SIG-M5 (cell line): Measurements from ENCODE around the gene MAPK8.
"Not testable (repeated sequence)": the region's sequence is repeated elsewhere in the genome, so short reads cannot be mapped to it uniquely, and the experiment has no call there.

Experiments
- DNase-seq: peaks from one replicate; lab custom pipeline; 2025; lab: John Stamatoyannopoulos, UW

Gene MAPK8

DNA sequence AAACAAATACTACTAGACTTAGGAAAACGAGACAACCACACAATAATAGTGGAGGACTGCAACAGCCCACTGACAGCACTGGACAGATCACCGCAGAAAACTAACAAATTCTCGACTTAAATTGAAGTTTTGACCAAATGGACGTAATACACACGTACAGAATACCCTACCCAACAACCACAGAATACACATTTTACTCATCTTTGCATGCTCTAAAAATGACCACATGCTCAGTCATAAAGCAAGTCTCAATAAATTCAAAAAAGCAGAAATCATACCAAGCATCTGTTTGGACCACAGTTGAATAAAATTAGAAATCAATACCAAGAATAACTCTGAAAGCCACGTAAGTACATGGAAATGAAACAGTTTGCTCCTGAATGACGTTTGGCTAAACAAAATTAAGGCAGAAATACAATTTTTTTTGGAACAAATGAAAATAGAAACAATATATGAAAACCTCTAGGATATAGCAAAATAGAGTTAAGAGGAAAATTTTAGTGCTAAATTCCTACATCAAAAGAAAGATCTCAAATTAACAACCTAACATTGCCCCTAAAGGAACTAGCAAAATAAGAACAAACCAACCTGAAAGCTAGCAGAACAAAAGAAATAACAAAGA, 30.6 kb downstream of the MAPK8 start:
- no peak for DNase-seq

DNA sequence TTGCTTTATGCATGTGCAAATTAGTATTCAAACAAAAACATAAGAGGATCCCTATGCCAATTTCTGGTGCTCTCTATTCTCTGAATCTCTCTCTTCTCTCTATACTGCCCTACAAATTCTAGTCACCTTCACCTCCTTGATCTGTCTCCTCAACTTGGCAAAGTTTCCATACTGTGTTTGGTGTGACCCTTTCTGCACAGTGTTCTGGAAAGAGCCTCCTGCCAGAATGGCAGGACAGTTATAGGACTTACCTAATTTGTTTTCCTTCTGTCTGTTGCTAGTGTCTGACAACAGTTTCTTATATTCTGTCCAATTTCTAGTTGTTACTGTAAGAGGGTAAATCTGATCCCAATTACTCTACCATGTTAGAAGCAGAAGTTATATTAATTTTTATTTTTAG, 34.3 kb downstream of the MAPK8 start:
- DNase-seq: no peak

DNA sequence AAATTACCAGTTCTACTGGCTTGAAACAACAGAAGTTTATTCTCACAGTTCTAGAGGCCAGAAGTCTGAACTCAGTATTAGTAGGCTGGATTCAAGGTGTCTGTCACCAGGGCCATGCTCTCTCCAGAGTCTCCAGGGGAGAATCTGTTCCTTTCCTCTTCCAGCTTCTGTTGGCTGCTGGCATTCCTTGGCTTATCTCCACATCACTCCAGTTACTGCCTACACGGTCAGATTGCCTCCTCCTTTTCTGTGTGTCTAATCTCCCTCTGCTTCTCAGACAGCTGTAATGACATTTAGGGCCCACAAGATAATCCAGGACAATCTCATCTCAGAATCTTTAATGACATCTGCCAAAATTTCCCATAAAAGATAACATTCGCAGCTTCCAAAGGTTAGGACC, 36.6 kb downstream of the MAPK8 start:
- no peak for DNase-seq

DNA sequence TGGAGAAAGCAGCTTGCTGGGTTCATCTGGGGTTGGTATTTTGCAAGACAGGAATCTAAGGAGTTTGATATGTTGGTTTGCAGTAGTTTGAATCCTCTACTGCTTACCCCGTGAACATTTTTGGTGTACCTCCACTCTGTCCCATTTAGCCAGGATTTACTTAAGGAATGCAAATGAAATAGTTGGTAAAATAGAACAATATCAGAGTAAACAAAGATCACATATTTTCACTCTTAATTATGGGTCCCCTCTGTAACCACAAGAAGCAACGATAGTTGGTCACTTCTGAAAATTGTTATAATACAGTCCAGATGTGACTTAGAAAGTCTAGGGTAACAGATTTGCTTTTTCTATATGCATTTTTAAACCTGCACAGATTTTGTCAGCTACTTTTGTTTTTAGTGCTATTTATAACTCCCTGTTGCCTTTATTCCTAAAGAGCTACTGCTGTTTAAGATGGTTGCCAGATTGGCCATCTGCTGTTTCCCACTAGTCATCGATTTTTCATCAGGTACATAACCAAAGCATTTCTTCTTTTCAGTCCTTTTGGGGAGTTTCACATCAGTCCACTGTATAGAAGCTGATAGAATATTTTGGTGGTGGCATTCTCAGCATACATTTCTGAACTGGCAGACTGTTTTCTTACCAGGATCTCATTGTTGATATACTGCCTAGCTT, 37.6 kb downstream of the MAPK8 start:
- no peak for DNase-seq

DNA sequence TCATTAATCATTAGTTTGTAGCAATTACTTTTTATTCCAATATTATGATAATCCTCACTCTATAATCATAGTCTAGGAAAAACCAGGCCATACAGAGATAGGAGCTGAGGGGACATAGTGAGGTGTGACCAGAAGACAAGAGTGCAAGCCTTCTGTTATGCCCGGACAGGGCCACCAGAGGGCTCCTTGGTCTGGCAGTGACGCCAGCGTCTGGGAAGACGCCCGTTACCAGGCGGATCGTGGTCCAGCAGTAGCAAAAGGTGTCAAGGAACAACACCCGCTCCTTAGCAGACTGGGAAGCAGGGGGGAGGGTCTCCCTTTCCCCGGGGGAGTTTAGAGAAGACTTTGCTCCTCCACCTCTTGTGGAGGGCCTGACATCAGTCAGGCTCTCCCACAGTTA, 39.8 kb downstream of the MAPK8 start:
- not testable (repeated sequence) for DNase-seq

DNA sequence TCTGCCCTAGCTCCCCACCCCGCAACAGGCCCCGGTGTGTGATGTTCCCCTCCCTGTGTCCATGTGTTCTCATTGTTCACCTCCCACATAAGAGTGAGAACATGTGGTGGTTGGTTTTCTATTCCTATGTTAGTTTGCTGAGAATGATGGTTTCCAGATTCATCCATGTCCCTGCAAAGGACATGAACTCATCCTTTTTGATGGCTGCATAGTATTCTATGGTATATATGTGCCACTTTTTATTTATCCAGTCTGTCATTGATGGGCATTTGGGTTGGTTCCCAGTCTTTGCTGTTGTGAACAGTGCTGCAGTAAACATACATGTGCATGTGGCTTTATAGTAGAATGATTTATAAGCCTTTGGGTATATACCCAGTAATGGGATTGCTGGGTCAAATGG, 41.1 kb downstream of the MAPK8 start:
- DNase-seq: not testable (repeated sequence)

DNA sequence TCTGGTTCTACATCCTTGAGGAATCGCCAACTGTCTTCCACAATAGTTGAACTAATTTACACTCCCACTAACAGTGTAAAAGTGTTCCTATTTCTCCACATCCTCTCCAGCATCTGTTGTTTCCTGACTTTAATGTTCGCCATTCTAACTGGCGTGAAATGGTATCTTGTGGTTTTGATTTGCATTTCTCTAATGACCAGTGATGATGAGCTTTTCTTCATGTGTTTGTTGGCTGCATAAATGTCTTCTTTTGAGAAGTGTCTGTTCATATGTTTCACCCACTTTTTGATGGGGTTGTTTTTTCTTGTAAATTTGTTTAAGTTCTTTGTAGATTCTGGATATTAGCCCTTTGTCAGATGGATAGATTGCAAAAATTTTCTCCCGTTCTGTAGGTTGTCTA, 41.5 kb downstream of the MAPK8 start:
- not testable (repeated sequence) for DNase-seq

DNA sequence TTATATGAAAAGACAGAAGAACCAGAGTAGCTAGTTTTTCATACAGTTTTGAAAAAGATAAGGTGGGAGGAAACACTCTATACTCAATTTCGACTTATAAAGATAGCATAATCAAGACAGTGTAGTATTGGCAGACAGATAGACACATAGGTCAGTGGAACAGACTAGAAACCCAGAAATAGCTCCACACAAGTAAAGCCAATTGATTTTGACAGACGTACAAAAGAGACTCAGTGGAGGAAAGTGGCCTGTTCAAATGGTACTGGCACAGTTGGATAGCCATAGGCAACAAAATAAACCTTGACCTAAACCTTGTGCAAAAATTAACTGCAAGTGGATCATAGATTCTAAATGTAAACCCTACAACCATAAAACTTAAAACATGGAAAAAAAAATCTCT, 46.8 kb downstream of the MAPK8 start:
- no peak for DNase-seq

DNA sequence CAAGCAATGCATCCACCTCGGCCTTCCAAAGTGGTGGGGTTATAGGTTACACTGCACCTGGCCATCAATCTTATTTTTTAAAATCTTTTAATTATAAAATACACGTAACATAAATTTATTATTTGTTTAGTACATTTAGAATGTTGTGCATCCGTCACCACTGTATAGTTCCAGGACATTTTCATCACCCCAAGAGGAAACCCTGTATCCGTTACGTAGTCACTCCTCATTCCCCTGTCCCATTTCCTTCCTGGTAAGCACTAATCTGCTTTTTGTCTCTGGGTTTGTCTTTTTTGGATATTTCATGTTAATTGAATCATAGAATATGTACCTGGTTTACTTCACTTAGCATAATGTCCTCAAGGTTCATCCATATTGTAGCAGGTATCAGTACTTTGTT, 51.2 kb downstream of the MAPK8 start:
- DNase-seq: no peak

DNA sequence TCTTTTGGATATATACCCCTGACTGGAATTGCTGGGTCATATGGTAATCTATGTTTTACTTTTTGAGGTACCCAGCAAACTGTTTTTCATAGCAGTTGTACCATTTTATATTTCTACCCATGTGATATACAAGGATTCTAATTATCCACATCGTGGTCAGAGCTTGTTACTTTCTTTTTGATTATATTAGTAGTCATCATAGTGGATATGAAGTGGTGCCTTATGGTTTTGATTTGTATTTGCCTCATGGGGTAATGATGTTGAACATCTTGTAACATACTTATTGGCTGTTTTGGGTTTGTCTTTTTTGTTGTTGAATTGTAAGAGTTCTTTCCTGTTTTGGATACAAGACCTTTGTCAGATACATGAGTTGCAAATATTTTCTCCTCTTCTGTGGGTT, 51.7 kb downstream of the MAPK8 start:
- no peak for DNase-seq

DNA sequence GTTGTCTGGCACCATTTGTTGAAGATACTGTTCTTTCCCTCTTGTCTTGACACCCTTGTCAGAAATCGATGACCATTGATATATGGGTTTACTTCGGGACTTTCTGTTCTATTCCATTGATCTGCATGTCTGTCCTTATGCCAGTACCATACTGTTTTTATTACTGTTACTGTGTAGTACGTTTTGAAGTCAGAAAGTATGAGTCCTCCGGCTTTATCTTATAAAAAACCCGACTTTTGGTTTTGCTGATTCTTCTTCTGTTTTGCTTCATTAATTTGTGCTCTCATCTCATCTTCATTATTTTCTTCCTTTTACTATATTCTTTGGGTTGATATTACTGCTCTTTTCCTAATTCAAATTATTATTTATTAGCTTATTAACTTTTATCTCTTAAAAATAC, 52.4 kb downstream of the MAPK8 start:
- DNase-seq: no peak

DNA sequence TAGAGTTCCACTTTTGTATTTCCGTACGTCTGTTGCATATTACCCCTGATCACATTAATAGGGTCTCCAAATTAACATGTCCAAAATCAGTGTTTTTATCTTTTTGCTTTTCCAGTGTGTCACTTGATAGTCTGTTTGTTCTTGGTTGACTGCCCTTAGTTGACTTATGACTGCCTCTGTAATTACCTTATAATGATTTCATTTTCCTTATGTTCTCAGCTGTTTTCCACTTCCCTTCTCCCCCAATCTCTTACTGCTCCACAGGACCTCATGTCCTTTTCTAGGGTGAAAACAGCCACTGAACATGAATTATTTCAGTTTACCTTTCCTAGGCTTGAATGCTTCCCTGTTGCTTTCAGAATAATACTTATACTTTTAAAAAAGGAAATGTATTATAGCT, 54.7 kb downstream of the MAPK8 start:
- DNase-seq: no peak

DNA sequence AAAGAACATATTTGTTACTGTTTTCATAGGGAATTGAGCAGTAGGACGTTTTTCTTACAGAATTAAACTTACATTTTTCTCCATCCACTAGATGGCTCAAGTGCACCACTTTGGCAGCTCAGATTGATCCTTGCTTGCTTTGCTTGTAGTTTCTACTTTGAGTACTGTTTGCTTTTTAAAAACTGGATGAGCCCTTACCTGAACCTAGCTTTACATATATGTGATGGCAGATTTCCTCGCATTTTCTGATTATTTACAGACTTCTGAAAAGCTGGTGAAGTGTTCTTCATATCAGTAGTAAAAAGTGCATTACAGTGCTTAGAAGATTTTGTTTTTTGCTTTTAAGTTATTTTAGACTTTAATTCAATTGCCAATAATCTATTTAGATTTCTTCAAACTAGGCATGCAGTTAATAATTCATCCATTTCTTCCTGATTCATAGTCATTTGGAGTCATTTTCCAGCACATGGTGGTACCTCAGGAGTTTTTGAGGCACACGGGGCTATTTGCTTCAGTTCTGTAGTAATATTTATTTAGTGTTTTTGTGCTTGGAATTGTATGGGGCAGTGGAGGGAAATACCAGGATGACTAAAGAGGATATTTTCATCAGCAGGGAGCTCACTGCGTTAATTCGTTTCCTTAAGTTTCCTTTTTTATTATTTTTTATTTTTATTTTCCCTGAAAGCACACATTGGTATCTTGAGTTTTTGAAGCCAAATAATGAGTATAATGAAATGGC, 57.3 kb downstream of the MAPK8 start:
- no peak for DNase-seq

DNA sequence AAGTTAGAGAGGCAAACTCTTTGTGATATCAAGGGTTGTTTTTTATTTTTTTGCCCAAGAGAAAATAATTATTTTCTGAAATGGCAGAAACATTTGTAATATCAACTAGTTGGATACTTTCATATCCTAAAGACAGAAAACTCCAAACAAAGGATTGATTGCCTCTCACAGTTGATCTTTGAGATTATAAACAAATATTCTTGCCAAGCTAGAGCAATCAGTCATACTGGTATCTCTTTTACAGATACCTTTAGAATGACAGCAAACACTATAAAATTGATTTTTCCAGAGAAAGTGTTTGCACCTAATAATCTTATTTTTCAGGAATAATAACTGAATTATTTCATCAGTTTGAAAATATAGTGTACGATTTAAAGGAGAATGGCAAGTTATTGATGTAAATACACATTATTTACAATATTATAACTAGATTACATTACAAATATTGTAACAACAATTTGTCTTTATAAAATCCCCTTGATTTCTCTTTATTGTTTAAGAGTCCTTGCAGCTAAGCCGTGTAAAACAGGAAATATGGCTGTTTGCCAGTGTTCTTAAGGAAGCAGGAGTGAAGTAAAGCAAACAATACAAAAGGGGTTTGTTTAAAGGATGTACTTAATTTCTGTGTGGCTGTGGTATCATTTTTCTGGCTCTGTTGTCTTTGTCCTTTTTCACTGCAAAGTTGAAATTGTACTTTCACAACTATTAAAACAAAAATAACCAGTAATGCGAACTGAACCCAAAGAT, 58.4 kb downstream of the MAPK8 start:
- DNase-seq: no peak

DNA sequence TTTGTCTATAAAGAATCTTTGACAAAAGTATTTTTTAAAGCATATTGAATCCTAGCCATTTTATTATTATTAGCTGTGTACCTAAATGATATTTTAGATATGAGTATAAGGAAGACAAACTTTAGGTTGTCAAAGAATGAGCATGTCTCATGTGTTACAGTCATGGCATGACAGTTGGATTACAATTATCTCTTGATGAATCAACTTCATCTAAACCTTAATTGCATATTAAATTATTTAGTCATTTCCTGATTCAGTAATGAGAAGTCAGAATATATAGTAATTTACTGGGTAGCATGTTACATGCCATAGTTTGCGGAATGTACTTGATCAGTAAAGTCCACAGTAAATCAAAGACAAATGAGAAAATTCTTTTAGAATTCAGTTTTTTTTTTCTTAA, 59.2 kb downstream of the MAPK8 start:
- no peak for DNase-seq

DNA sequence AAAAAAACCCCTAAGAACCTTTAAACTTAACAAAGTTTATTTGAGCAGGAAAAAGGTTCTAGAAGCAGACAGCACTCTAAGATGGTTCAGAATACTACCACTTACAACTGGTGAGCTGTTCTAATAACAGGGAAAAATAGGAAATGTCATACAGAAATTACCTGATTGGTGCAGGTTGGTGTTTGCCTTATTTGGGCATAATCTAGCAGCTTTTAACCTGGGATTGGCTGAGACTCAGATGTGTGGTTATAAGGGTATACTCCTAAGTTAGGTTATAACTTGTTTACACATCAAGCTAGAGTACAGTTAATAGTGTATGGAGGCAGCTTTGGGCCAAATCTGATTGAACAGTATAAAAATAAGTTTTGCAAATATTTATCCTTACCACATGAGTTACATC, 59.8 kb downstream of the MAPK8 start:
- no peak for DNase-seq

DNA sequence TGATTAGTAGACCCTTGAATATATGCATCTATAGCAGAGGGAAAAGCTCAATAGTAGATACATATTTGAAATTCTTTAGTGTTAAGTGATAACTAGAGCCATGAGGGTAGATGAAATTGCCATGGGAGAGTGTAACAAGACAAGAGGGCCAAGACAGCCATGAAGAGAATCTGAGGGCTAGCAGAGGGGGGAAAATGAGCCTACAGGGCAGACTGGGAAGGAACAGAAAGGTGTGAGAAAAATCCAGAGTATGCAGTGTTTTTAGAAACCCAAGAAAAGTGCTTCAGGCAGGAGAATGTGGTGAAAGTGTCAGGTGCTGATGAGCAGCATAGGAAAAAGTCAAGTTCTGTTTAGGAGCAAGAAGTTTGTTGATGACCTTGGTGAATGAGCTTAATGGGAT, 63.0 kb downstream of the MAPK8 start:
- DNase-seq: no peak

DNA sequence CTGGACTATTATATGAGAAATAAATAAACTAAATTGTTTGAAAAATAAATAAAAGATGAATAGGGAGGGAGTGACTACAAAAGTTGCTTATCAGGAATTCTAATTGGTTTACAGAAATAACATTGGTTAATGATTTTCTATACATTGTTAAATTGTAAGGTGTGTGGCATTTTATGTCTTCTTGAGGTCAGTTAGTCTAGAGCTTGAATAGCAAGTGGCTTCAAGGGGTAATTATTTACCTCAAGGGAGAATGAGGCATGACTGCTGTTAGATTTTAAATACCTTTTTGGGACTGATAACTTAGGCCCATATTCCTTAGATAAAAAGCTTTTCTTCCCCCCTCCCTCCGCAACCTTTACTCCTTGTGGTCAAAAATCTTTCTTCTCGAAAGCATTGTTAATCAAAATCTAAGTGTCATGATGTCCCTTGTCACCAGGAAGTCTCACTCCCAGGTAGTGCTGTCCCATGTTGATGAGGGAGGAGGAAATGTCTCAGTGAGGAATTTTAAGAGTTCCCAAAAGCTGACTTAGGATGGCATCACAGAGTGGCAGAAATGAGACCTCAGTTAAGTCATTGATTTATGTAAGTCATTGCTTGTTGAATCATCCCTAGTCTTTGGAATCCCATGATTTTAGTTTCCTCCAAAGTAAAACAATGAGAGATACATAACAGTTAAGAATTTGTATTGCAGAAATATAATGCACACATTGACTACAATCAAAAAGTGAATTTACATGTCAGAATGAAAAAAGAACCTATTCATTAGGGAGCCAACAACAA, 71.5 kb downstream of the MAPK8 start:
- DNase-seq: no peak

DNA sequence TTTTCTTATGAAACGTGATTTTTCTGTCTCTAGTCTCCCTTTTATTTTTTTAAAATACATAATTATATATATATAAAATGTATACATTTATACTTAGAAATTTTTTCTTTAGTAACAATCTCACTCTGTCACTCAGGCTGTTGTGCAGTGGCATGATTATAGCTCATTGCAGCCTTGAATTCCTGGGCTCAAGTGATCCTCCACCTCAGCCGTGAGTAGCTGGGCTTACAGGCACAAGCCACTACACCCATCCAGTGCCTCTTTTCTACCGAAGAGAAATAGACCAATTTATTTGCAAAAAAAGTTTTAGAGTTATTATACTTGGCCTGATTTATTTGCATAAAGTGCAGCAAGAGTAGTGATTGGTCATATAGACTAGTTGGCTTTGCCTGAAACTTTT, 72.2 kb downstream of the MAPK8 start:
- DNase-seq: no peak

DNA sequence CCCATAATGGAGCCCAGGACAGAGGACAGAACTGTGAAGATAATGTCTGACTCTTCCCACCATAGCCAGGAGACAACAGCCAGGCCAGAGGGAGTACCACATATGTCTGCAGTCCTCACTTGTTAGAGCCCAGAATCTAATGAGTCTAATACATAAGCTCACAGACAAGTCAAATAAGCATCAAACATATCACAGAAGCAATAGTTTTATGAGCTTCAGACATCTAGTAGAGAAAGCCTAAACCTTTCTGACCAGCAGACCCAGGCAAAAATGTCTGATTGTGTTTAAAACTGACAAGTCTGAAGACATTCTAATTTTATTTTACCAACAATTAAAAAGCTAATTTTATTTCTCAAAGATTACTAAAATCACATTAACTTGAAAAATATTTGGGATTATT, 75.5 kb downstream of the MAPK8 start:
- no peak for DNase-seq

DNA sequence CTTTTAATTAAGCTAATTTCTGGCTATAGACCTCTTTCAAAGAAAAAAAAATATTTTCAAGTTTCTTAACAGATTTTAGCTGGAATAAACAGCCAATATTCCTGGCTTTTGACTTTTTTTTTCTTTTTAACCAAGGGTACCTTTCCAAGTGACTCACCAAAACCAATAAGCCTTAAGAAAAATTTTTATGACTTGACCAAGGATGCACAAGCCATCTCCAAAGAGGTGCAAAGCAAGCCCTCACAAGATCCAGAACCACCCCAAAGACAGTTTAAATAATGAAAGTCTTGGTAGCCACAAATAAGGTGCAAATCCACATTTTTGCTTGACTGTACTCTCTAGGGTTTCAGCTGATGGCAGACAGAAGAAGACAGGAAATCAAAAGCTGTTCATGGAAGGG, 76.5 kb downstream of the MAPK8 start:
- DNase-seq: no peak

DNA sequence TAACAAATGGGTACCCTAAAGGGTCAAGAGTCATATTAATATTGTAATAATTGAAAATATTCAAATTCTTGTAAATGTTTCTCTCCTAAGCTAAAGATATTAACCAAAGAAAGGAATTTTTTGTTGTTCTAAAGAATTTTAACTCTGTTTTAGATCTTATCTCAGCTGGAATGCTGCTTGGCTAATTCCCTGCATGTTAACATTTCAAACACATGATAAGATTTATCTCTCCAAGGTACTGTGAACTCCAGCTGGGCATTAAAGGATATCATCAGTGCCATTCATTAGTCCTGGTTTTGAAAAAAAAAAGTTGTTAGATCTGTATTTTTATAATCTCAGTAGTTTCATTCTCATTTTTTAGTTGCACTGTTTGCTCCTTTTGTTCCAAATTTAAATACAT, 76.9 kb downstream of the MAPK8 start:
- no peak for DNase-seq
